Activated T-cell treated with anti-CD3 and anti-CD28 coated beads, Interleukin-2, amount 50 U/mL, for 24 hours (primary cell): Measurements from ENCODE around the gene TNIK.

ENCODE experiments used
- DNase-seq: peaks from one replicate; pipeline ENCODE4 v3.0.0-alpha.2; 2020
- H3K27ac Mint-ChIP-seq: 2 replicates; pipeline ENCODE4 v1.8.0; 2020; ENCODE audit warnings: mild to moderate bottlenecking, mixed read lengths
- H3K27me3 Mint-ChIP-seq: 2 replicates; pipeline ENCODE4 v1.8.0; 2020; ENCODE audit warnings: mixed read lengths
- H3K36me3 Mint-ChIP-seq: 2 replicates; pipeline ENCODE4 v1.8.0; 2020; ENCODE audit warnings: low read depth, mixed read lengths
- H3K4me1 Mint-ChIP-seq: 2 replicates; pipeline ENCODE4 v1.8.0; 2020; ENCODE audit warnings: low read depth, mixed read lengths
- H3K4me3 Mint-ChIP-seq: 2 replicates; pipeline ENCODE4 v1.8.0; 2020; ENCODE audit warnings: mild to moderate bottlenecking, moderate library complexity, mixed read lengths
- H3K9me3 Mint-ChIP-seq: 2 replicates; pipeline ENCODE4 v1.8.0; 2020; ENCODE audit warnings: mixed read lengths

The TNIK gene

GRCh38 chr3:171353423-171353822 is 106.8 kb downstream of the TNIK start:
- no peak overlapping the region for H3K4me3 Mint-ChIP-seq
- H3K36me3 Mint-ChIP-seq = no peaks in the 10 kb centered on the region
- peaks cover 88% of the 10 kb centered on the region for H3K4me1 Mint-ChIP-seq

GRCh38 chr3:171352387-171352935 is 107.7 kb downstream of the TNIK start:
- Mint-ChIP-seq H3K27ac (no peak overlapping the region), H3K4me1 (peaks cover 87% of the 10 kb centered on the region), H3K9me3 (no peaks in the 10 kb centered on the region), H3K4me3 (no peak overlapping the region), H3K27me3 (no peaks in the 10 kb centered on the region), H3K36me3 (no peaks in the 10 kb centered on the region)
- DNase-seq = no peak

More at GRCh38 chr3:171353423-171353822, 106.8 kb downstream of the TNIK start:
- no peak for DNase-seq
- Mint-ChIP-seq H3K27me3 (no peaks in the 10 kb centered on the region), H3K9me3 (no peaks in the 10 kb centered on the region), H3K27ac (no peak overlapping the region)

GRCh38 chr3:171351676-171352075 is 108.5 kb downstream of the TNIK start:
- DNase-seq = no peak
- Mint-ChIP-seq H3K36me3 (peaks cover 5% of the 10 kb centered on the region), H3K4me3 (no peak overlapping the region), H3K27ac (no peak overlapping the region), H3K4me1 (peaks cover 90% of the 10 kb centered on the region), H3K9me3 (no peaks in the 10 kb centered on the region), H3K27me3 (no peaks in the 10 kb centered on the region)

- H3K4me1 Mint-ChIP-seq = peaks cover 80% of the 10 kb centered on the region
- H3K27ac Mint-ChIP-seq = no peak overlapping the region
- peaks cover 10% of the 10 kb centered on the region for H3K36me3 Mint-ChIP-seq
- H3K27me3 Mint-ChIP-seq = no peaks in the 10 kb centered on the region
- no peak overlapping the region for H3K4me3 Mint-ChIP-seq
- DNase-seq = no peak
- H3K9me3 Mint-ChIP-seq = no peaks in the 10 kb centered on the region
These were observed 109.8 kb downstream of the TNIK start for GRCh38 chr3:171350364-171350763.

- H3K36me3 Mint-ChIP-seq = peaks cover 12% of the 10 kb centered on the region
- peaks cover under 1% of the 10 kb centered on the region for H3K9me3 Mint-ChIP-seq
- H3K27me3 Mint-ChIP-seq = no peaks in the 10 kb centered on the region
- H3K27ac Mint-ChIP-seq = no peak overlapping the region
- DNase-seq = no peak
- H3K4me3 Mint-ChIP-seq = no peak overlapping the region
- H3K4me1 Mint-ChIP-seq = peaks cover 74% of the 10 kb centered on the region
These were observed 110.8 kb downstream of the TNIK start for GRCh38 chr3:171349392-171349791.

- Mint-ChIP-seq H3K9me3 (peaks cover 7% of the 10 kb centered on the region), H3K36me3 (peaks cover 19% of the 10 kb centered on the region), H3K4me1 (peaks cover 70% of the 10 kb centered on the region), H3K27ac (peak overlapping the region; percentile 31), H3K4me3 (no peak overlapping the region), H3K27me3 (no peaks in the 10 kb centered on the region)
- DNase-seq = no peak
These were observed 112.1 kb downstream of the TNIK start for GRCh38 chr3:171348121-171348520.

- peaks cover 23% of the 10 kb centered on the region for H3K36me3 Mint-ChIP-seq
- H3K9me3 Mint-ChIP-seq = peaks cover 10% of the 10 kb centered on the region
- H3K27me3 Mint-ChIP-seq = no peaks in the 10 kb centered on the region
- peaks cover 70% of the 10 kb centered on the region for H3K4me1 Mint-ChIP-seq
- no peak overlapping the region for H3K4me3 Mint-ChIP-seq
- DNase-seq = no peak
- H3K27ac Mint-ChIP-seq = peak overlapping the region; percentile 47
These were observed 112.7 kb downstream of the TNIK start for GRCh38 chr3:171347301-171348039.

GRCh38 chr3:171346582-171347300 is 113.5 kb downstream of the TNIK start:
- Mint-ChIP-seq H3K27me3 (no peaks in the 10 kb centered on the region), H3K4me1 (peaks cover 65% of the 10 kb centered on the region), H3K36me3 (peaks cover 27% of the 10 kb centered on the region), H3K4me3 (no peak overlapping the region), H3K9me3 (peaks cover 10% of the 10 kb centered on the region), H3K27ac (peak overlapping the region; percentile 47)
- no peak for DNase-seq

- Mint-ChIP-seq H3K27me3 (no peaks in the 10 kb centered on the region), H3K4me3 (no peak overlapping the region), H3K4me1 (peaks cover 58% of the 10 kb centered on the region), H3K36me3 (peaks cover 27% of the 10 kb centered on the region), H3K9me3 (peaks cover 10% of the 10 kb centered on the region), H3K27ac (no peak overlapping the region)
- DNase-seq = no peak
These were observed 114.2 kb downstream of the TNIK start for GRCh38 chr3:171346019-171346418.

- H3K36me3 Mint-ChIP-seq = peaks cover 27% of the 10 kb centered on the region
- H3K9me3 Mint-ChIP-seq = peaks cover 10% of the 10 kb centered on the region
- H3K4me3 Mint-ChIP-seq = no peak overlapping the region
- no peaks in the 10 kb centered on the region for H3K27me3 Mint-ChIP-seq
- no peak for DNase-seq
- H3K4me1 Mint-ChIP-seq = peaks cover 52% of the 10 kb centered on the region
- H3K27ac Mint-ChIP-seq = no peak overlapping the region
These were observed 114.9 kb downstream of the TNIK start for GRCh38 chr3:171345107-171345843.

GRCh38 chr3:171343693-171344092 is 116.5 kb downstream of the TNIK start:
- Mint-ChIP-seq H3K36me3 (peaks cover 27% of the 10 kb centered on the region), H3K4me3 (no peak overlapping the region), H3K27ac (no peak overlapping the region), H3K27me3 (no peaks in the 10 kb centered on the region), H3K9me3 (peaks cover 10% of the 10 kb centered on the region), H3K4me1 (peaks cover 41% of the 10 kb centered on the region)
- no peak for DNase-seq

GRCh38 chr3:171342783-171343420 is 117.3 kb downstream of the TNIK start:
- Mint-ChIP-seq H3K27ac (peak overlapping the region; percentile 8), H3K9me3 (peaks cover 10% of the 10 kb centered on the region), H3K4me1 (peaks cover 35% of the 10 kb centered on the region), H3K4me3 (no peak overlapping the region), H3K27me3 (no peaks in the 10 kb centered on the region), H3K36me3 (peaks cover 27% of the 10 kb centered on the region)
- DNase-seq = no peak

GRCh38 chr3:171342200-171342599 is 118.0 kb downstream of the TNIK start:
- no peaks in the 10 kb centered on the region for H3K27me3 Mint-ChIP-seq
- no peak overlapping the region for H3K4me3 Mint-ChIP-seq
- no peak overlapping the region for H3K27ac Mint-ChIP-seq
- H3K9me3 Mint-ChIP-seq = peaks cover 10% of the 10 kb centered on the region
- no peak for DNase-seq
- peaks cover 27% of the 10 kb centered on the region for H3K36me3 Mint-ChIP-seq
- peaks cover 28% of the 10 kb centered on the region for H3K4me1 Mint-ChIP-seq

- Mint-ChIP-seq H3K4me3 (no peak overlapping the region), H3K4me1 (peaks cover 33% of the 10 kb centered on the region), H3K36me3 (peaks cover 21% of the 10 kb centered on the region), H3K27me3 (no peaks in the 10 kb centered on the region), H3K27ac (no peak overlapping the region), H3K9me3 (peaks cover 10% of the 10 kb centered on the region)
- no peak for DNase-seq
These were observed 119.8 kb downstream of the TNIK start for GRCh38 chr3:171340434-171340833.
